HepG2 (cell line): Measurements from ENCODE around the gene RHBDL1. TPM values are rescaled to one million over a fixed set of nuclear protein-coding genes. Genes with fewer than 3 reads are reported as not detected.

Source experiments
- ELF1 ChIP-seq: sonication (generic); formaldehyde crosslinking; IDR thresholded peaks from 2 replicates; pipeline ENCODE4 v1.4.0; 2020; ENCODE audit warnings: missing genetic modification reagents
- GPBP1L1 ChIP-seq: sonication (generic); formaldehyde crosslinking; IDR thresholded peaks from 2 replicates; pipeline ENCODE4 v1.5.0; 2020; ENCODE audit warnings: mild to moderate bottlenecking, missing genetic modification reagents
- IRF9 ChIP-seq: sonication (generic); formaldehyde crosslinking; IDR thresholded peaks from 2 replicates; pipeline ENCODE4 v1.8.0; 2022; ENCODE audit warnings: missing genetic modification reagents, mild to moderate bottlenecking, borderline replicate concordance
- KAT7 ChIP-seq: IDR thresholded peaks from 2 replicates; pipeline ENCODE4 v1.6.1; 2018; ENCODE audit warnings: borderline replicate concordance, missing compliant biosample characterization
- NCOR1 ChIP-seq: fragments of 200-600 bp; sonication (generic); IDR thresholded peaks from 2 replicates; pipeline ENCODE4 v1.7.0; 2017; ENCODE audit warnings: antibody characterized with exemption, low read length, borderline replicate concordance
- POGZ ChIP-seq: sonication (generic); formaldehyde crosslinking; IDR thresholded peaks from 2 replicates; pipeline ENCODE4 v1.4.0; 2020; ENCODE audit warnings: mild to moderate bottlenecking, missing genetic modification reagents
- PRPF4 ChIP-seq: fragments of 200-400 bp; formaldehyde crosslinking; IDR thresholded peaks from 2 replicates; pipeline ENCODE4 v1.6.1; 2016; ENCODE audit warnings: low read length, low read depth; ENCODE audit not compliant: poor library complexity, severe bottlenecking
- RFXAP ChIP-seq: sonication (generic); formaldehyde crosslinking; IDR thresholded peaks from 2 replicates; pipeline ENCODE4 v1.4.0; 2020; ENCODE audit warnings: missing genetic modification reagents, borderline replicate concordance
- RXRA ChIP-seq: sonication (generic); formaldehyde crosslinking; IDR thresholded peaks from 2 replicates; pipeline ENCODE4 v1.5.1; 2020; ENCODE audit warnings: missing genetic modification reagents
- TAF15 ChIP-seq: fragments of 200-400 bp; formaldehyde crosslinking; IDR thresholded peaks from one replicate; pipeline ENCODE4 v1.6.1; 2018; ENCODE audit warnings: mild to moderate bottlenecking, low read depth, low read length; ENCODE audit not compliant: poor library complexity, severe bottlenecking
- XBP1 ChIP-seq: sonication (generic); formaldehyde crosslinking; IDR thresholded peaks from 2 replicates; pipeline ENCODE4 v1.5.0; 2020; ENCODE audit warnings: missing genetic modification reagents
- ZFP1 ChIP-seq: IDR thresholded peaks from 2 replicates; pipeline ENCODE4 v1.6.1; 2016
- ZFP37 ChIP-seq: sonication (generic); formaldehyde crosslinking; IDR thresholded peaks from 2 replicates; pipeline ENCODE4 v1.4.0; 2020; ENCODE audit warnings: missing genetic modification reagents, borderline replicate concordance
- ZNF3 ChIP-seq: IDR thresholded peaks from 2 replicates; pipeline ENCODE4 v1.7.0; 2017; ENCODE audit warnings: inconsistent platforms
- ZNF446 ChIP-seq: sonication (generic); formaldehyde crosslinking; IDR thresholded peaks from 2 replicates; pipeline ENCODE4 v1.5.0; 2020; ENCODE audit warnings: mild to moderate bottlenecking, missing genetic modification reagents
- ZNF609 ChIP-seq: sonication (generic); formaldehyde crosslinking; IDR thresholded peaks from 2 replicates; pipeline ENCODE4 v1.4.0; 2020; ENCODE audit warnings: mild to moderate bottlenecking, missing genetic modification reagents, borderline replicate concordance
- ZNF614 ChIP-seq: IDR thresholded peaks from 2 replicates; pipeline ENCODE4 v1.6.1; 2018; ENCODE audit warnings: missing biosample characterization, missing genetic modification reagents, inconsistent platforms, borderline replicate concordance
- ZSCAN5A ChIP-seq: sonication (generic); formaldehyde crosslinking; IDR thresholded peaks from 2 replicates; pipeline ENCODE4 v1.8.0; 2022; ENCODE audit warnings: mild to moderate bottlenecking, missing genetic modification reagents, borderline replicate concordance
- ZUFSP ChIP-seq: sonication (generic); formaldehyde crosslinking; IDR thresholded peaks from 2 replicates; pipeline ENCODE4 v1.9.0; 2021; ENCODE audit warnings: missing genetic modification reagents, mild to moderate bottlenecking, borderline replicate concordance
- polyA plus RNA-seq, 8 experiments: library from polyadenylated mRNA; depleted of rRNA in 3 of 8; stranded (reverse) in 7 of 8; unstranded in 1 of 8; fragments of >200 nt; fragmentation: Illumina TruSeq in 4 of 8; extraction: Trizol in 4 of 8; gene quantifications; 2 replicates each; pipeline versions ENCODE4 v1.2.1 to v1.2.3, GENCODE V29; 2011 to 2016; ENCODE audit warnings: low read depth in 4 of 8, missing spikeins in 1 of 8, mixed read lengths in 1 of 8; ENCODE audit not compliant: insufficient read depth in 1 of 8
- total RNA-seq, 5 experiments: library from RNA; depleted of rRNA; stranded (reverse); fragments of >200 nt; fragmentation: Illumina TruSeq; extraction: Trizol; gene quantifications; 2 replicates each; pipeline ENCODE4 v1.2.3, GENCODE V29; 2016; ENCODE audit warnings: low read depth in 1 of 5

The RHBDL1 gene
- total and polyA plus RNA-seq, 2 of the 13 experiments (the other 11 are each of a cell fraction or from before 2014, with no cell fraction given), result 1.8 to 3.8 TPM

- TF ChIP-seq POGZ (no peak), ELF1 (CRISPR knock-in tag) (0 out of 2 replicates have a peak, but pooled peaks have one; percentile 31), ZUFSP (CRISPR knock-in tag) (no peak), XBP1 (CRISPR knock-in tag) (no peak), NCOR1 (no peak), GPBP1L1 (no peak), ZSCAN5A (CRISPR knock-in tag) (no peak), ZFP1 (CRISPR knock-in tag) (0 out of 2 replicates have a peak, but pooled peaks have one; percentile 41), RXRA (CRISPR knock-in tag) (peak; percentile 98), PRPF4 (no peak), KAT7 (CRISPR knock-in tag) (no peak), TAF15 (no peak), IRF9 (no peak), ZFP37 (CRISPR knock-in tag) (no peak), RFXAP (no peak), ZNF609 (CRISPR knock-in tag) (no peak), ZNF446 (CRISPR knock-in tag) (no peak), ZNF614 (CRISPR knock-in tag) (no peak; the same call in 1 of the 2 replicates), ZNF3 (no peak)
These were observed 29.4 kb upstream of the RHBDL1 start (continued) for GRCh38 chr16:645852-646678.
